ENCODE results near the gene RFX2.
"Not testable (repeated sequence)": the region's sequence is repeated elsewhere in the genome, so short reads cannot be mapped to it uniquely, and the experiment has no call there.

DNA sequence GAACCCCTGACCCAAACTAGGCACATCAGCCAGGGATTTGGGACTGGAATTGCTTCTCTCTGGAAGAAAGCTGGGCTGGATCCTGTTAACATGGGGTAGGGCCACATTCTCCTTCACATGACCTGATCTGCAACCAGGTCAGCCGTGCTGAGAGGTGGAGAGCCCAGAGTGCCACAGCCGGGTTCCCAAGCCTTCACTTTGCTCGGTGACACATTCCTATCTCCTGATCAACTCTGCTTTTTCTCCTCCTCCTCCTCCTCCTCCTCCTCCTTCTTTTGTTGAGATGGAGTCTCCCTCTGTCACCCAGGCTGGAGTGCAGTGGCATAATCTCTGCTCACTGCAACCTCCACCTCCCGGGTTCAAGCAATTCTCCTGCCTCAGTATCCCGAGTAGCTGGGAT, 124.5 kb downstream of the RFX2 start:
- not testable (repeated sequence) for TF ChIP-seq POLR2A (IDR thresholded peaks at IDR 0.05)
- TF ChIP-seq, protein P1, sequence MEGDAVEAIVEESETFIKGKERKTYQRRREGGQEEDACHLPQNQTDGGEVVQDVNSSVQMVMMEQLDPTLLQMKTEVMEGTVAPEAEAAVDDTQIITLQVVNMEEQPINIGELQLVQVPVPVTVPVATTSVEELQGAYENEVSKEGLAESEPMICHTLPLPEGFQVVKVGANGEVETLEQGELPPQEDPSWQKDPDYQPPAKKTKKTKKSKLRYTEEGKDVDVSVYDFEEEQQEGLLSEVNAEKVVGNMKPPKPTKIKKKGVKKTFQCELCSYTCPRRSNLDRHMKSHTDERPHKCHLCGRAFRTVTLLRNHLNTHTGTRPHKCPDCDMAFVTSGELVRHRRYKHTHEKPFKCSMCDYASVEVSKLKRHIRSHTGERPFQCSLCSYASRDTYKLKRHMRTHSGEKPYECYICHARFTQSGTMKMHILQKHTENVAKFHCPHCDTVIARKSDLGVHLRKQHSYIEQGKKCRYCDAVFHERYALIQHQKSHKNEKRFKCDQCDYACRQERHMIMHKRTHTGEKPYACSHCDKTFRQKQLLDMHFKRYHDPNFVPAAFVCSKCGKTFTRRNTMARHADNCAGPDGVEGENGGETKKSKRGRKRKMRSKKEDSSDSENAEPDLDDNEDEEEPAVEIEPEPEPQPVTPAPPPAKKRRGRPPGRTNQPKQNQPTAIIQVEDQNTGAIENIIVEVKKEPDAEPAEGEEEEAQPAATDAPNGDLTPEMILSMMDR (IDR thresholded peaks at IDR 0.05) = not testable (repeated sequence)

All from body of pancreas (tissue), 4 donors.